HepG2 (cell line): Measurements from ENCODE around the gene KXD1. TPM values are rescaled to one million over a fixed set of nuclear protein-coding genes. Genes with fewer than 3 reads are reported as not detected.

Source experiments
- CSRNP1 ChIP-seq: sonication (generic); formaldehyde crosslinking; IDR thresholded peaks from 2 replicates; pipeline ENCODE4 v1.8.1; 2023; ENCODE audit warnings: mild to moderate bottlenecking, missing genetic modification reagents
- DMTF1 ChIP-seq: sonication (generic); formaldehyde crosslinking; IDR thresholded peaks from 2 replicates; pipeline ENCODE4 v1.4.0; 2020; ENCODE audit warnings: mild to moderate bottlenecking, missing genetic modification reagents
- ESRRA ChIP-seq: sonication (generic); formaldehyde crosslinking; IDR thresholded peaks from 2 replicates; pipeline ENCODE4 v1.5.1; 2020; ENCODE audit warnings: mild to moderate bottlenecking, low read depth, missing genetic modification reagents
- HBP1 ChIP-seq: IDR thresholded peaks from 2 replicates; pipeline ENCODE4 v1.6.1; 2016; ENCODE audit warnings: low read depth, control low read depth
- KAT8 ChIP-seq: IDR thresholded peaks from 2 replicates; pipeline ENCODE4 v1.6.1; 2016; ENCODE audit warnings: missing genetic modification reagents, missing compliant biosample characterization
- MYC ChIP-seq: sonication (generic); formaldehyde crosslinking; IDR thresholded peaks from 2 replicates; pipeline ENCODE4 v1.9.0; 2021; ENCODE audit warnings: missing genetic modification reagents, borderline replicate concordance
- PCBP1 ChIP-seq: fragments of 200-400 bp; formaldehyde crosslinking; IDR thresholded peaks from 2 replicates; pipeline ENCODE4 v1.6.1; 2017; ENCODE audit warnings: mild to moderate bottlenecking, low read depth, low read length, borderline replicate concordance
- PHF8 ChIP-seq: sonication (generic); formaldehyde crosslinking; IDR thresholded peaks from 2 replicates; pipeline ENCODE4 v1.5.0; 2020; ENCODE audit warnings: missing genetic modification reagents
- RXRB ChIP-seq: IDR thresholded peaks from 2 replicates; pipeline ENCODE4 v1.6.1; 2016; ENCODE audit warnings: borderline replicate concordance, missing genetic modification reagents, missing compliant biosample characterization
- SMAD9 ChIP-seq: sonication (generic); formaldehyde crosslinking; IDR thresholded peaks from 2 replicates; pipeline ENCODE4 v1.5.1; 2020; ENCODE audit warnings: mild to moderate bottlenecking, missing genetic modification reagents
- SOX13 ChIP-seq, 3 experiments: fragments of 450-650 bp in 1 of 3; sonication (generic) in 1 of 3; formaldehyde crosslinking in 1 of 3; IDR thresholded peaks in 2 of 3; conservative IDR thresholded peaks in 1 of 3; 2 replicates each; pipeline versions ENCODE4 v1.5.0 to v1.6.1; 2016 to 2020; ENCODE audit warnings: antibody characterized with exemption in 1 of 3, mild to moderate bottlenecking in 1 of 3, missing compliant biosample characterization in 1 of 3, missing genetic modification reagents in 1 of 3, moderate library complexity in 1 of 3
- SRY ChIP-seq: sonication (generic); formaldehyde crosslinking; IDR thresholded peaks from 2 replicates; pipeline ENCODE4 v1.8.0; 2022; ENCODE audit warnings: mild to moderate bottlenecking, missing genetic modification reagents
- TAF15 ChIP-seq: fragments of 200-400 bp; formaldehyde crosslinking; IDR thresholded peaks from one replicate; pipeline ENCODE4 v1.6.1; 2018; ENCODE audit warnings: mild to moderate bottlenecking, low read depth, low read length; ENCODE audit not compliant: poor library complexity, severe bottlenecking
- TBX2 ChIP-seq: sonication (generic); formaldehyde crosslinking; IDR thresholded peaks from 2 replicates; pipeline ENCODE4 v1.5.0; 2020; ENCODE audit warnings: missing genetic modification reagents, mild to moderate bottlenecking, borderline replicate concordance
- THAP9 ChIP-seq: sonication (generic); formaldehyde crosslinking; IDR thresholded peaks from 2 replicates; pipeline ENCODE4; 2020; ENCODE audit warnings: missing genetic modification reagents, mild to moderate bottlenecking, borderline replicate concordance
- YEATS4 ChIP-seq: sonication (generic); formaldehyde crosslinking; IDR thresholded peaks from 2 replicates; pipeline ENCODE4 v1.4.0; 2020; ENCODE audit warnings: missing genetic modification reagents, borderline replicate concordance
- ZBTB42 ChIP-seq: sonication (generic); formaldehyde crosslinking; IDR thresholded peaks from 2 replicates; pipeline ENCODE4 v1.5.0; 2020; ENCODE audit warnings: mild to moderate bottlenecking, missing genetic modification reagents
- ZNF274 ChIP-seq: sonication (generic); formaldehyde crosslinking; IDR thresholded peaks from 2 replicates; pipeline ENCODE4 v1.5.1; 2020; ENCODE audit warnings: mild to moderate bottlenecking, missing genetic modification reagents
- polyA plus RNA-seq, 8 experiments: library from polyadenylated mRNA; depleted of rRNA in 3 of 8; stranded (reverse) in 7 of 8; unstranded in 1 of 8; fragments of >200 nt; fragmentation: Illumina TruSeq in 4 of 8; extraction: Trizol in 4 of 8; gene quantifications; 2 replicates each; pipeline versions ENCODE4 v1.2.1 to v1.2.3, GENCODE V29; 2011 to 2016; ENCODE audit warnings: low read depth in 4 of 8, missing spikeins in 1 of 8, mixed read lengths in 1 of 8; ENCODE audit not compliant: insufficient read depth in 1 of 8
- total RNA-seq, 5 experiments: library from RNA; depleted of rRNA; stranded (reverse); fragments of >200 nt; fragmentation: Illumina TruSeq; extraction: Trizol; gene quantifications; 2 replicates each; pipeline ENCODE4 v1.2.3, GENCODE V29; 2016; ENCODE audit warnings: low read depth in 1 of 5

KXD1 gene
- total and polyA plus RNA-seq, 2 of the 13 experiments (the other 11 are each of a cell fraction or from before 2014, with no cell fraction given): 44.6 to 143 TPM

- TF ChIP-seq THAP9 (CRISPR knock-in tag) (no peak), SOX13 (IDR thresholded peaks at IDR 0.05) (no peak), SOX13 (CRISPR knock-in tag; conservative IDR thresholded peaks at IDR 0.05 in 1 of 2, IDR thresholded peaks at IDR 0.05 in 1 of 2) (peak in 1 of 2 experiments; percentile 53; a peak in 2 of 4 replicates), PCBP1 (0 out of 2 replicates have a peak, but pooled peaks have one; percentile 58), CSRNP1 (CRISPR knock-in tag) (peak; percentile 40; the same call in 1 of the 2 replicates), ZNF274 (CRISPR knock-in tag) (no peak), YEATS4 (CRISPR knock-in tag) (no peak), KAT8 (0 out of 2 replicates have a peak, but pooled peaks have one; percentile 8), ZBTB42 (CRISPR knock-in tag) (peak; percentile 99), RXRB (CRISPR knock-in tag) (peak; percentile 53; the same call in 1 of the 2 replicates), SRY (CRISPR knock-in tag) (no peak), SMAD9 (CRISPR knock-in tag) (no peak), TAF15 (no peak), TBX2 (peak; percentile 60; the same call in 1 of the 2 replicates), PHF8 (CRISPR knock-in tag) (0 out of 2 replicates have a peak, but pooled peaks have one; percentile 2), HBP1 (CRISPR knock-in tag) (0 out of 2 replicates have a peak, but pooled peaks have one; percentile 0), DMTF1 (CRISPR knock-in tag) (no peak), ESRRA (no peak), MYC (CRISPR knock-in tag) (peak; percentile 53)
These were observed 53.8 kb downstream of the KXD1 start (continued) for GRCh38 chr19:18611327-18612050.
